ENCODE results near the gene DNAJC13.

DNA sequence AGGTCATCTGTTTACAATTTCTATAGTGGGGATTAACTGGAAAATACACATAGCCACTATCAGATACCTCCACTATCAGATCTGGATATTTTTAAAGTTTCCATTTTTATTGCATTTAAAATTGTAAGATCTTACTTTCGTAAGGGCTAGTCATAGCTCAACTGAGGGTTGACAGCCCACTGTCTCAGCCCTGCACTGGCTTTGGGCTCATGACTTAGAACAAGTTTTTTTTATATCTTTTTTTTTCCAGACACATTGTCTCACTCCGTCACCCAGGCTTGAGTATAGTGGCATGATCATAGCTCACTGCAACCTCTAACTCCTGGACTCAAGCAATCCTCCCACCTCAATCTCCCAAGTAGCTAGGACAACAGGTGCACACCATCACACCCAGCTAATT is 48.8 kb upstream of the DNAJC13 start:
- no peak for TF ChIP-seq CTCF (IDR thresholded peaks at IDR 0.05)
- TF ChIP-seq POLR2A (IDR thresholded peaks at IDR 0.05), result no peak
- no peak for TF ChIP-seq EP300 (IDR thresholded peaks at IDR 0.05)

All from gastroesophageal sphincter (tissue), 3 donors.